ENCODE data around the gene ROBO1.

Gene ROBO1

DNA sequence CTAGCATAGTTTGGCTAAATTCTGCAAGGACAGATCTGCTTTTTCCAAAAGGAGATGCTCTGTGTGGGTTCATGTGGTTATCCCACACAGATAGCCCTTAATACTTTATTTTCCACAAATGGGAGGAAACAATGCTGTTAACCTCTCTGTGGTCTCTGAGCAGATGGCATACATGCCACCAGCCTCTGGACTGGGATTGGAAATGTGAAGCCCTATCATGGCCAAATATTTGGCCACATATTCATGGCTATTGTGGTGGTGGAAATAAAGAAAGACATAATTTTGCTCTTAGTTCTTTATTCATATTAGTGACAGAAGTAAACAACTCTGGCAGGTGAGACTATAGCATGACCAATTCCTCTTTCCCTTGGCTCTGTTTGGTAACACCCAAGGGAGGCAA, 726.2 kb downstream of the ROBO1 start:
- DNase-seq = no peak

- DNase-seq = no peak
These were observed 727.1 kb downstream of the ROBO1 start for GRCh38 chr3:79040701-79041100.

- DNase-seq = no peak
These were observed 727.7 kb downstream of the ROBO1 start for GRCh38 chr3:79040091-79040490.

DNA sequence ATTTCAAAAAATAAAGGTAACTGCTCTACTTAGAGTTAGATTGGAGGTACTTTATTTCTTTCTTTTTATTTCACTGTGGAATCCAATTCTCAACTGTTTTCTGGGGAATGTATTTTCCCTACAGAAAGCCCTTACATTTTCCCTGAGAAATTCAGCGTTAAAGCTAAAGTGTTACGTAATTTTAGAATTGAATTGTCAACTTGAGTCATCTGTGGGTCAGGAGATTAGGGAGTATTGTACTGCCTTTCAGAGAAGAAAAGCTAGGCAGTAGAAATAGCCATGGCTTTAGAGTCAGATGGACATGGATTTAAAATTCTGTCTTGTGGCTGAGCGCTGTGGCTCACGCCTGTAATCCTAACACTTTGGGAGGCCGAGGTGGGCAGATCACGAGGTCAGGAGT, 728.6 kb downstream of the ROBO1 start:
- no peak for DNase-seq

DNA sequence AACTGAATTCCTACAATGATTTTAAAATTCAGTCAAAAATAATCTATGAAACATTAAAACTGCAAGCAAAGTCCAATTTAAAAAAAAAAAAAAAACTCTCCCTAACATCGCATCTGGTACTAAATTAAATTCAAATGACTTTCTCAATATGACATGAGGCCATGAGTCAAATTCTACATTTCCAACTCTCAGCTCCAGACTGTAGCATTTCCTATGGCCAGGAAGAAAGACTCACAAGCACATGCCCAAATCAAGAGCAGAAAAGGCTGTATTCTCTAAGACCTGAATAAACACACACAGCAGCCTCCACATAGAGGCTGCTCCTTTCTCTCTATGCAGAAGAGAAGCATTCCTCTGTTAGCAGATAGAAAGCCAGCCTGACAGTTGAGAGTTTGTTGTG, 729.2 kb downstream of the ROBO1 start:
- DNase-seq = no peak

DNA sequence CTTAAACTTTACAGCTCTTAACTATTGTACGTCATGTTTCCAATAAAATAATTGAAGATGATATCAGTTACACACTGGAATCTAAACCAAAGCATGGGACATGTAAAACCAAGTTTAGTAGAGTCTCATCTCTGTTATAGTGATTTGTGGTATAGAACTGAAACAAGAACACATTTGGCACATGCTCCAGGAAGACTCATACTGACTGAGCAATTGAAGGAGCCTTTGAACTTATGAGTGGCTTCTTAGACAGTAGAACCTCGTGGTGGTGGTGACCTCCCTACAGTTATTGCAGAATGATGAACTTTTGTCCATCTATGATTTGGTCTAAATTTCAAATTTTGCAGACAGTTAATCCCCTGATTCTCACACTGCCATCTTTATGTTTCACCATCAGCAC, 729.7 kb downstream of the ROBO1 start:
- no peak for DNase-seq

- DNase-seq = no peak
These were observed 735.0 kb downstream of the ROBO1 start for GRCh38 chr3:79032686-79033318.

DNA sequence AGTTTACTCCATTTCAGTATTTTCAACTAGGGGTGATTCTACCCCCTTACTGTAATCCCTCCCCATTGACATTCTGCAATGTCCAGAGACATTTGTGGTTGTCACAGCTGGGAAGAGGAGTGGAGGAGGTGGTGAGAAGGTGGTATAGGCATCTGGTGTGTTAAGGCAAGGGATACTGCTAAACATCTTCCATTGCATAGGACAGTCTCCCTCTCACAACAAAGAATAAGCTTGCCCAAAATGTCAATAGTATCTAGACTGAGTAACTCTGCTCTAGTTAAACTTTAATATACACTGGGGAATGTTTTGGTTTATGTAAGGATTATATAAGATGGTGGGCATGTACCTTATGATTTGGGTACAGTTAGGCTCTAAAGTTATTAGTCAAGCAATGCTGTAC, 737.6 kb downstream of the ROBO1 start:
- no peak for DNase-seq

DNA sequence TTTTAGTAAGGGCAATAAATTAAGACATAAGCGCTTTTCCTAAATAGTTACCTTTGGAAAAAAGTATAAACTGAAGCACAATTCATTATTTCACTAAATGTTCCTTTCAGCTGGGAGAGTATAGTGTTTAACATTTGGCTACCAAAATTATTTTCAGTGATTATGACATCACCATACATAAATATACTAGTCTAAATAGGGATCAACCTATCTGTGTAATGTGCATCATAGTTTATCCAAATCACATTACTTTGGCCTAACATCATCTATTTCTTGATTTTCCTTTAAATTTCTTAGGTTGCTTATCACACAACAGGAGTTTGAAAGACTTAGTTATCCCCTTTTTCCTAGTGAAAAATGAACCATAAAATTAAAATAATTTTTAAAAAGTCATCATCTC, 738.9 kb downstream of the ROBO1 start:
- no peak for DNase-seq

DNA sequence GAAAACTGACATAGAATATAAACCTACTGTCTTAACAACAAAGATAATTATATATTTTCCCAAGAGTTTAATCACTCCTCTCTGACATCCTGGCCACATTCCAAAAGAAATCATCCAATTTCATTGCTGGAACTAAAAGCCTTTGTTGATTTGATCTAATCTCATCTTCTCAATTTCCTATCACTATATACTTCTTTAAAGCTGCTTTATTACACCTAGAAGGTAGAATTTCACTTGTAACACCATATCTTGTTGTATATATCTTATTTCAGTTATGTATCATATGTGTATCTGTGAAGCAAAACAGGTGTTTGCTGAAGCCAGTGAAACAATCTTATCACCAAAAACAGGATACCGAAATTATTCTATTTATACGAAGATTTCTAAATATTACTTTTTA, 740.2 kb downstream of the ROBO1 start:
- no peak for DNase-seq

- no peak for DNase-seq
These were observed 747.9 kb downstream of the ROBO1 start for GRCh38 chr3:79019924-79020173.

GRCh38 chr3:79019137-79019923, 748.5 kb downstream of the ROBO1 start:
- DNase-seq = no peak

DNA sequence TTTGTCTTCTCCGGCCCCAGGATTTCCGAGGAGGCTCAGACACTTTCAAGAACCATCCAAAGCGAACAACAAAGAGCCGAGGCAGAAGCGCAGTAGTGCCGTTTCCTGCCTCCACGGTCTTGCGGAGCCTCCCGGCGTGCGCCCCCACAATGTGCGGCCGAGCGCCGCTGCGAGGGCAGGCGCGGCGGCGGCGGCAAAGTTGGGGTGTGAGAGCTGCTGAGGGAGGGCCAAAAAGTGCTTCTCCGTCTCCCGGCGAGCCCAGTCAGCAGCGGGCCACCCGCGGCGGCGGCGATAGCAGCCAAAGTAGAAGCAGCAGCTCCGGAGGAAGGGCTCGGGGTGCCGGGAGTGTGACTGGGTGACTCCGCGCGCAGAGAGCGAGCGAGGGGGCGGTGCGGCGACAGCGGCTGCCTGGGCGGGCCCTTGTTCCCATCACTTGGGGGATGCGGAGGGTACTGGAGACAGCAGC, 749.1 kb downstream of the ROBO1 start:
- no peak for DNase-seq

DNA sequence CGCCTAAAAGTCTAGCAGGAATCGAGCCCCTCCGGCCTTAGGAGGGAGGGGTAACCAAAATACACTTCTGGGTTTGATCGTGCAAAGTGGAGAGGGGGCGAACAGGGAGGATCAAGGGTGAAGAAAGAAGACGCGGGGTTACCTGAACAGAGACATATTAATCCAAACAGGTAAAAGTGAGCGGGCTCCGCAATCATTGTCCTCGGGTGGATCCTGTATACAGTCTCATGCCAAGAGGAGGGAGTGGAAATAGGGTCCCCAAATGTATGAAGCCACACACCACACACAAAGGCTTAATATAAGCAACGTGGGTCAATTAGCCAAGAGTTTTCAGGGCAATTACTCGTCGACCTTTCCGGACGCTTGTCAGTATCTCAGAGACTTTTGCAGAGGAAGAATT, 749.5 kb downstream of the ROBO1 start:
- no peak for DNase-seq

DNA sequence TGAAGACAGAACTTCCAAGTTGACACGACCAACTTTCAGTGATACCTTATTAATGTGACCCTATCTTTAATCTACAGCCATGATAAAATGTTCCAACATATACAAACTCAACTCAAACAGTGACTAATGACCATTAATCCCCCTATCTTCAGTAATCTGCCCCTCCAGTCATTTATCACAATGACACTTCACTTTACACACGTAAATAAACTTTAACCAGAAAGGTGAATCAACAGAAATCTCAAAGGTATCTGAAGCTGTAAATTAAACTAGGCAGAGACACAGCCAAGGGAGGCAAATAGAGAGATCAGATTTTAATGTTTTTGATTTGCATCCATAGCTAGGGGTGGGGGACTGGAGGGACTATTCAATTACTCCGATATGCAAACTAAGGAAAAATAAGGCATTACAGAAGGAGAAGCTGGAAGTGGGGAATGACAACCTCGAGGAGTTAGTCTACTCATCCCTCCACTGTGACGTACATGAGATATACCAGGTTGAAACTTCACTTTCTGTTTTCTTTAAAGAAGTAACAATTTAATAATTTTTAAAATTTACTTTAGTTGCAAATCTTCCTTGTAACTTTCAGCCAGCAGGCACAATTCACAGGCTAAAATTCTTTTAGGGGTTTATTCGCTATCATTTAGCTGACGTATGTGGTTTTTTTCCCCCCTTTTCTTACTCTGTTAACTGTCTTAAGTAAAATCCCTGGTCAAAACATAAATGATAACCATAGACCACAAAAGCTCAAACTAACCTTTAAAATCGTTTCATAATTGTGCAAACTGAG, 751.0 kb downstream of the ROBO1 start:
- DNase-seq = no peak

- DNase-seq = no peak
These were observed 751.9 kb downstream of the ROBO1 start for GRCh38 chr3:79015854-79016253.

GRCh38 chr3:79012946-79013362, 754.8 kb downstream of the ROBO1 start:
- DNase-seq = no peak

GRCh38 chr3:79012530-79012913, 755.3 kb downstream of the ROBO1 start:
- no peak for DNase-seq

DNA sequence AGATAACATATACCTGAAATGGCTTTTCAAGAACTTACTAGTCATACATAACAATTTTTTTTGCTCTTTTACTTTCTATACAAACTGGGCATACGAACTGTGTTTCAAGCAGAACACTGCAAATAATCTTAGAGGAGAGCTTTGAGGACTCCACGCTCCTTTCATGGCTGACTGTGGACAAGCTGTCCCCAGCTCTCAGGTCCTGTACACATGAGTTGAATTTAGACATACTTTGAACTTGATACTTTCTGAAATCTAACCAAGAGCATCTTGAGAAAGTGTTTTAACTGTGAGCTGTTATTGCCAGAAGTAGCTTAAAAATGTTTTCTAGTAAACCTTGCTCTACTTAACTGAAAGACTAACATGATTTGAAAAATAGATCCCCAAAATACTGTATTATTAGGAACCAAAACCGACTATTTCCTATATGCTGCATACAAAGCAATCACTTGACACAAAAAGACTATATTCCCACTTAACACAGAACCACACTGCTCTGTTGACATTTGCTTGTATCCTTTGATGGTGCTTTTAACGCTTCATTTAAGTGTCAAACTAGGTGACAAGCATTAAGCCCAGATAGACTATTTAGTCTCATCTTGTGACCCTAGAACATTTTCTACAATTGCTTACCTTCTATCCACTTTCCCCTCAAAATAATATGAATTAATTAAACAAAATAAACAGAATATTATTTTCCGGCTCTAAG, 755.8 kb downstream of the ROBO1 start:
- DNase-seq = no peak

- no peak for DNase-seq
These were observed 757.9 kb downstream of the ROBO1 start for GRCh38 chr3:79009861-79010260.

- no peak for DNase-seq
These were observed 761.7 kb downstream of the ROBO1 start for GRCh38 chr3:79006077-79006476.

- no peak for DNase-seq
These were observed 762.7 kb downstream of the ROBO1 start for GRCh38 chr3:79005084-79005483.

DNA sequence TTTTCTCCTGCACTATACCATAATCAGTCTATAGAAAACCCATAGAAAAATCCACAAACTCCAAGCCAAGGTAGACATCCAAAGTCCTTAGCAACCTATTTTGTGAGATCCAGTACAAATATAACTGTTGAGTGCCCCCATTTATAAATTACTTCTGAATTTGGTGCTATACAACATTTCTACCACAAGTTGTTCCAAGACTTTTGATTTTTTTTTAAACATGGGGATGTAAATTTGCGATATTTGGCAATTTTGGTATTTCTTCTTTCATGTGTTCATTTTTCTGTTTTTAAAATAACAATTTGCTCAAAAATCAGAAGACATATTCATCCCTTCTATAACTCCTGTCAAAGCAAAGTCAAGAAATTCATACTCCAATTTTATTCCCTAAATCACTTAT, 763.8 kb downstream of the ROBO1 start:
- DNase-seq = no peak
